NCI-H2171 treated with DMSO at 0.1 percent for 48 hours (cell line): ENCODE data around the gene C12orf76.
"Not testable (repeated sequence)": the region's sequence is repeated elsewhere in the genome, so short reads cannot be mapped to it uniquely, and the experiment has no call there.

Experiments
- DNase-seq: peaks from one replicate; lab custom pipeline; 2025; lab: John Stamatoyannopoulos, UW

Gene C12orf76, protein sequence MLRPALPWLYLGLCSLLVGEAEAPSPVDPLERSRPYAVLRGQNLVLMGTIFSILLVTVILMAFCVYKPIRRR

DNA sequence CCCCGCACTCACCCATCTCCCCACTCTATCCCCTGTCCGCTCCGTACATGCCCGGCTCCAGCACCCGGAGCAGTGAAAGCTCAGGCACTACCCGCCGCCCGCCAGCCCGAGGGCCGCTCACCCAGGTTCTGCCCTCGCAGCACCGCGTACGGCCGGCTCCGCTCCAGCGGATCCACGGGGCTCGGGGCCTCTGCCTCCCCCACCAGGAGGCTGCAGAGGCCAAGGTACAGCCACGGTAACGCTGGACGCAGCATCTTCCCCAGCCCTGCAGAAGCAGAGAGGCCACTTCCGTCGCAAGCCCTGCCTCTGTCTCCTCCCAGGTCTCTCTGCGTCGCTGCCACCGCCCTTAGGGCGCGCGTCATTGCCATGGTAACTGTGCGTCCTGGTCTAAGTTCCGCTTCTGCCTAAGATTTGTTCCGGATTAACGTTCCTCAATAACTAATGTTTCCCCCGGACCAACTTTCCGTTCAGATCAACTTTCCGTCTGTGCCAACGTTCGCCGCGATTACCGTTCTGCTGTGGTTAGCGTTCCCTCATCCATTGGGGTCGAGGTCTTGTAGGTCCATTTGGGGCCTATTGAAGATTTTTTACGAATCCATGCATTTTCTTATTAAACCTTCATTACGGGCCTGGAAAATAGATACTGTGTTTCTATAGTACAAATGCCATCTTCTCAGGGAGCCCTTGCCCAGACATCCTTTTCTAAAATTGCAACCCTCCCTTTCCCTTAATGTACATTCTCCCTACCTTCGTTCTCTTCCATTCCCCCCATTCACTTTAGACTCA, at the start of gene C12orf76:
C12orf76 (minus strand) TSS at position 281 of the 786 bp plus-strand sequence; CDS start at position 254, 27 bp downstream.
- peak; percentile 97 for DNase-seq

- DNase-seq, result no peak
Observed at GRCh38 chr12:110093631-110094311, 45.4 kb upstream of the C12orf76 start.

DNA sequence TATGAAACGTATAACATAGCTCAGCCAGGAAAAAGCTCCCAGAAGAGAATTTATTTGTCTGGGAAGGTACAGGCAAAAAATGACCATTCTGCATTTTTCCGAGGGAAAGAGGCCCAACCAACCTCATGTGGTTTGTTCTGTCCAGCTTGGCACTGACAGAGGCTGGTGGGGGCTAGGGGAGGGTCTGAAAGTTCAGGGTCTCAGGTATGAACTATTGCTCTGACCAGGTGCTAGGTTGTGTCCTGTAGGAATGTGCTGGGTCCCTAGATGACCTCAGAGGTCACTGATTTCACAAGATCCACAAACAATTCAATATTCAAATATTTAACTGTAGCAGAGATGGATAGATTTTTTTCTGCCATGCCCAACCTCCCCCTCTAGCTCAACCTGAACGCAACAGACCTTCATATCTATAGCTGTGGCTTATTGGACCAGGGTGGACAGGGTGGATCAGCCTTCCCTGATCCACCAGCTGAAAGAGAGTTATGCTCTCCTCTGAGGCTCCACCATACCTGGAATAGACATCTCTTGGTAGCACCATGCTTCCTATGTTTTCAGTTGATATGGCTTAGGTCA, 42.9 kb upstream of the C12orf76 start:
- DNase-seq, result no peak

DNA sequence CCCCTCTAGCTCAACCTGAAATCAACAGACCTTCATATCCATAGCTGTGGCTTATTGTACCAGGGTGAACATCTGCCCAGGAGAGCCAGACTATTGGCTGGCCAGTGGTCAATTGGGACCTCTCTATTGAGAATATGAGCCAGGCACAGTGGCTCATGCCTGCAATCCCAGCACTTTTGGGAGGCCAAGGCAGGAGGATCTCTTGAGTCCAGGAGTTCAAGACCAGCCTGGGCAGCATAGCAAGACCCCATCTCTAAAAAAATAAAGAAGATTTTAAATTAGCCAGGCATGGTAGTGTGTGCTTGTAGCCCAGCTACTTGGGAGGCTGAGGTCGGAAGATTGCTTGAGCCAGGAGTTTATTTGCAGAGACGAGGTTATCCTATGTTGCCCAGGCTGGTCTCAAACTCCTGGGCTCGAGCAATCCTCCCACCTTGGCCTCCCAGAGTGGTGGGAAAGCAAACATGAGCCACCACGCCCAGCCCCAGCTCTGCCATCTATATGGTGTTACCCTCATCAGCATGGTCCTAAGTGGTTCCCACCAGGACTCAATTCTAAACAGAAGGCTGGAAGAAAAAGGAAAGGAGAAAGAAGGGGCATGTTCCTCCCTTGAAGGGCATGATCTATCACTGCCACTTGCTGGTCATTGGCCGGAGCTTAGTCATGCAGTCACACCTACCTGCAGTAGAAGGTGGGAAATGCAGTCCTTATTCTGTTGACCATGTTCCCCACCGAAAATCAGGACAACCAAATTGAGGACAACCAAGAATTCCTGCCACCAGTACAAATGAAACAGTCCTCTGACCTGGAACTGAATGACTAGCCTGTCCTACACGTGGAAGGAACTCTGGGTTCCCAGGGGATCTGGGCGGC, 42.2 kb upstream of the C12orf76 start:
- no peak for DNase-seq

- DNase-seq, result no peak
Observed at GRCh38 chr12:110088936-110089335, 40.6 kb upstream of the C12orf76 start.

DNA sequence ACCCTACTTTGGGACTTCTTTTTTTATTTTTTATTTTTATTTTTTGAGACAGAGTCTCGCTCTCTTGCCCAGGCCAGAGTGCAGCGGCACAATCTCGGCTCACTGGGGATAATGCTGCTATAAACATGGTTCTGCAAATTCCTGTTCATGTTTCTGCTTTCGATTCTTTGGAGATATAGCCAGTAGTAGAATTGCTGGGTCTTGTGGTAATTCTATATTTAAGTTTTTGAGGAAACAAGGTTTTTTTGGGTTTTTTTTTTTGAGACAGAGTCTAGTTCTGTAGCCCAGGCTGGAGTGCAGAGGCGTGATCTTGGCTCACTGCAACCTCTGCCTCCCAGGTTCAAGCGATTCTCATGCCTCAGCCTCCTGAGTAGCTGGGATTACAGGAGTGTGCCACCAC, 39.9 kb upstream of the C12orf76 start:
- not testable (repeated sequence) for DNase-seq

DNA sequence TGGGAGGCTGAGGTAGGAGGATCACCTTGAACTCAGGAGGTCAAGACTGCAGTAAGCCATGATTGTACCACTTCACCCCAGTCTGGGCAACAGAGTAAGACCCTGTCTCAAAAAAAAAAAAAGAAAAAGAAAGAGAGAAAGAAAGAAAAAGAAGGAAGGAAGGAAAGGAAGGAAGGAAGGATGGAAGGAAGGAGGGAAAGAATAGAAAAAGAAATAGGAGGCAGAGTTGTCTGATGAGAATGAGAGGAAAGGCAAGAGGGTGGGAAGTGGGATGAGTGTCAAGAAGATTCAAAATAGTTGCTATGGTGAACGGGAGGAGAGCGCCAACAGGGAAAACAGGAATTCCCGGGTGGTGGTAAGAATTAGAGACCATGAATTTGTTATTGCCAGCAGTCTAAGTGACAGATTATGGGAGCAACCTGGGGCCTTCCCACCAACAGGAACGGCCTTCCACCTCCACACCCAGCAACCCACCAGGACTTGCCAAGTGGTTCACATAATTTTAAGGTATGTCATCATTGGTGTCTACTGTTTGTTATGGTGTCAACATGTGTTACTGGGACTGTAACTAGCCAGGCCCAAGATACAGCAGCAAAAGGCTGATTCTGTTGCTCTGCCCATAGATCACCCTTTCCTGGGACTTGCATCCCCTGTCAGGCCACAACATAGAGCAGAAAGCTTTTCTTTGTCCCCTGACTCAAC, 36.1 kb upstream of the C12orf76 start:
- DNase-seq, result no peak

DNA sequence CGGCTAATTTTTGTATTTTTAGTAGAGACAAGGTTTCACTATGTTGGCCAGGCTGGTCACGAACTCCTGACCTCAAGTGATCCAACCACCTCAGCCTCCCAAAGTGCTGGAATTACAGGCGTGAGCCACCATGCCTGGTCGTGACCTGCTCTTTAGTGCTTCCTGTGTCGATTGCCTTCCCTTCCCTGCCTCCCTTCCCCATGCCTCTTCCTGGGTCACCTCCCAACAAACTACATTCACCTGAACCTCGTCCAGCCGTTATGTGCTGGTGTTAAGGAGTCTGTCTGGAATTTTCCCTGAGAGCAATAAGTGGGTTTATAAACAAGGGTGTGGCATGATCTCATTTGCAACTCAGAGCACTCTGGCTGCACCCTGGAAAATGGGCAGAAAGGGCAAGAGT, 32.1 kb upstream of the C12orf76 start:
- no peak for DNase-seq

DNA sequence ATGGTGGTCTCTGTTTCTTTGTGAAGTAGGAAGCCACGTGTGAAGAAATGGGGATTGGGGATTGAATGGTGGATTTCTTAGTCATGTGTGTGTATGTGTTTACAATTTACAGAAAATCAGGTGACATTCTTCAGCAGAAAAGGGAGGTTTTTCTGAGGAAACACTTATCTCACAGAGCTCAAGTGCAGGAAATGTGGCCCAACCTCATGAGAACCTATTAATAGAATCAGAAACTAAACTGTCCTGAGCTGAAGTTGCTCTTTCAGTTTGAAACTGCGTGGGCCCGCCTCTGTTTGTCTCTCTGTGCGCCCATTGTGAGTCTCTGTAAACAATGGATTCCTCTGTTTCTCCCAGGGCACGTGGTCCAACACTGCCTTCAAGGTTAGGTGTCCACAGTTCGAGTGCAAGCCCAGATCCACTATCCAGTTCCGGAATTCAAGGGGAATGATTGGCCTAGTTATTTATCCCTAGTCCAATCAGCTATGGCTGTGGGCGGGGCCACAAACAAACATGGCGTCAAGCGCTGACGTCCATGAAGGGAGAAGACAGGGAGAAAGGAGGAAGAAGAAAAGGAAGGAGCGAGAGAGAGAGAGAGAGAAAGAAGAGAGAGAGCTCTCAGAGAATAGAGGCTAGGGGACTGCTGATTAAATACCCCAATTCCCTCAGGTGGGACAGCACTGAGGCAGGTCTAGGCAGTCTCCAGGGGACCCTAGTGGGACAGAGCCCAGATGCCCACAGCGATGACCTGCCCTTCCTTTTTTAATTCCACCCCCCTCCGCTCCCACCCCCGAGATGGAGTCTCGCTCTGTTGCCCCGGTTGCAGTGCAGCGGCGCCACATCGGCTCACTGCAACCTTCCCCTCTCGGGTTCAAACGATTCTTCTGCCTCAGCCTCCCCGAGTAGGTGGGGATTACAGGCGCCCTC, 31.4 kb upstream of the C12orf76 start:
- DNase-seq, result no peak

DNA sequence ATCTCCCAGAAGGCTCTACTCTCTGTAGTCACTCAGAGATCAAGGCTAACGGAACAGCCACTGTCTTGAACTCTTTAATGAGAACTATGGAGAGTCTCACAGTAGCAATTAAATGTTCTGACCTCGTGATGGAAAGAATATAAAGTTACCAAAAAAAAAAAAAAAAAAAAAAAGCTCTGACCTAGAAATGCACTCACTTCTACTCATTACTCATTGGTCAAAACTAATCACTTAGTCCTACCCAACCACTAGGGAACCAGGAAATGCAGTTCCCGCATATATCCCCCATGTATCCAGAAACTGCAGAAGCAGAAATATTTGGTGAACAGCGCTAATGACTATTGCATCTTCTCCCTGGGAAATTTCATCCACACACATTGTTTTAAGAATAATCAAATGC, 29.5 kb upstream of the C12orf76 start:
- DNase-seq, result no peak

DNA sequence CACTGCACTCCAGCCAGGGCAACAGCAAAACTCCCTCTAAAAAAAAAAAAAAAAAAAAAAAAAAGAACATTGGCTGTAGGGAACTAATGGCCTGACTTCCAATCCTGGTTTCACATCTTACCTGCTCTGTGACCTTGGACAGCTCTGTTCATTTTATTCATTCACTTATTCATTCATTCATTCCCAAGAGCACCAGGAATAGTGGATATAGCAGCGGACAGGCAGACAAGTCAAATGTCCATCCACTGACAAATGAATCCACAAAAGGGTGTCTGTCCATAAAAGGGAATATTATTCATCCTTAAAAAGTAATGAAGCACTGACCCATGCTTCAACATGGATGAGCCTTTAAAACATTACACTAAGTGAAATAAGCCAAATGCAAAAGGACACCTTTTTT, 27.6 kb upstream of the C12orf76 start:
- no peak for DNase-seq

DNA sequence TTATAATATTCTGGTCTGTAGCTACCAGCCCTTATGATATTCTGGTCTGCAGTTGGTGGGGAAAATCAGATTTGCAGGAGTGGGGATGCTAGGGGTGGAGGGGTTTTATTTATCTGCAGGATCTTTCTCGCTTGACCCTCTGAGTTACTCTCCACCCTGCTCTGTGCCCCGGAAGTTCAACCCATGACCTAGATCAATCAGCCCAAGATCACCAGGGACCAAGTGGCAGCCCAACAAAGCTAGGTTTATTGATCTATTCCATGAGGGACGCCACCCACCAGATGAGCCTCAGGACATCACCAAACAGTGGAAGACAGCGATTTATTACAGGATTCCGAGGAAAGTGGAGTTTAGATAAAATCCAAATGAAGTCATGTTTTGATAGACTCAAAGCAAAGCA, 25.8 kb upstream of the C12orf76 start:
- DNase-seq, result no peak

GRCh38 chr12:110073049-110073831, 24.9 kb upstream of the C12orf76 start:
- DNase-seq, result peak; percentile 36

GRCh38 chr12:110072636-110073035, 24.3 kb upstream of the C12orf76 start:
- not testable (repeated sequence) for DNase-seq

- no peak for DNase-seq
Observed at GRCh38 chr12:110071967-110072366, 23.6 kb upstream of the C12orf76 start.

DNA sequence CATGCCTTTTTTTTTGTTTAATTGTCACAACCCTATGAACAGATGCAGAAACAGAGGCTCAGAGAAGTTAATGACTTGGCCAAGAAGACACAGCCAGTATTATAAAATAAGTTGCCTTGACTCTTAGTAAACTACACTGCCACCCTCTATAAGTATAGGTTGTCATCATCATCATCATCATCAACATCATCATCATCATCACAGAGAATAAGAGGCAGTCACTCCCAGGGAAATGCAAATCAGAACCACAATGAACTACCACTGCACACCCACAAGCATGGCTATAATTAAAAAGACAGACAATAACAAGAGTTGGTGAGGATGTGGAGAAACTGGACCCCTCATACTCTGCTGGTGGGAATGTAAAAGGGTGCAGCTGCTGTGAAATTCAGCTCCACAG, 23.2 kb upstream of the C12orf76 start:
- no peak for DNase-seq

DNA sequence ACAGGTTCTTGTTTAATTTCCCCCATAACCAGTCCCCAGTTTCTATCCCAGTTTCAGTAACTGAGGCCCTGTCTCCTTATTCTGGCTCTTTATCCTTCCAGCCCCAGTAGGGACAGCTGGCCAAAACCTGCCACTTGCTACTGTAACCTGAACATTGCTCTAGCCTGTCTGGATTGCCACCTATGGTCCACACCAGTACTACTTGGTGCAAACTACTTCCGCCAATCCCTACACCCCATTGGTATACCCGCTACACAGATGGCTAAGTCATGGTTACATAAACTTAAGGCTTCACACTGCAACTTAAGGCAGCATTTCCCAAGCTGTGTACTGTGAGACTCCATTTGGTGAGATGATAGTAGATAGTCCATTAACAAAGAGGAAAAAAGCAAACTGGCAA, 20.3 kb upstream of the C12orf76 start:
- no peak for DNase-seq

DNA sequence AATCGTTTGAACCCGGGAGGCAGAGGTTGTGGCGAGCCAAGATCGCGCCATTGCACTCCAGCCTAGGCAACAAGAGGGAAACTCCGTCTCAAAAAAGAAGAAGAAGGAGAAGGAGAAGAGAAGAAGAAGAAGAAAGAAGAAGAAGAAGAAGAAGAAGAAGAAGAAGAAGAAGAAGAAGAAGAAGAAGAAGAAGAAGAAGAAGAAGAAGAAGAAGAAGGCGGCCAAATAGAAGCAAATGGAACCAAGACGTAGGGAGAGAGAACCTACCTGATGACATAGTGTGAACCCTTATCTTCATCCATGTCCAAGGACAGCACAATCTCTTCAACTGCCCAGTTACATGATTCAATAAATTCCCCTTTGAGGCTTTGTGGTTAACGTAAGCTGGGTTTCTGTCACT, 19.8 kb upstream of the C12orf76 start:
- DNase-seq, result not testable (repeated sequence)

DNA sequence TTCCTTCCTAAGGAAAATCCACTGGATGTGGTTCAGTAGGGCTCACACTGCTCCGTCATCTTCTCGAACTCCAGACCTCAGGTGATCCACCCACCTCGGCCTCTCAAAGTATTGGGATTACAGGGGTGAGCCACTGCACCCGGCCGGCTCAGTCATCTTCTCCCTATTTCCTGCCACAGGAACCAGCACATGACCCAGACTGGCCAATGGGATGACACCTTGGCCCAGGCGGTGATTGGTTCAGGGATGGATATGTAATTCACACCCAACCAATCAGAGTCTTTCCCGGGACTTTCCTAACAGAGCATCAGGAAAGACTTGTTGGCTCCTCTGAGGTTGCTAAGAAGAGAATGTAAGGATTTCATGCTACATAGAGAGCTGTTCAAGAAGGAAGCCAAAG, 19.2 kb upstream of the C12orf76 start:
- no peak for DNase-seq
